GM18868 (cell line): ENCODE results near the gene ZNF892.
"Not testable (repeated sequence)": the region's sequence is repeated elsewhere in the genome, so short reads cannot be mapped to it uniquely, and the experiment has no call there.

ENCODE experiments used
- ATAC-seq: cut with Tn5 transposase; IDR thresholded peaks from one replicate; pipeline ENCODE4 v1.9.1; 2021; ENCODE audit warnings: mild to moderate bottlenecking, moderate library complexity; ENCODE audit not compliant: unreplicated experiment

Gene ZNF892

DNA sequence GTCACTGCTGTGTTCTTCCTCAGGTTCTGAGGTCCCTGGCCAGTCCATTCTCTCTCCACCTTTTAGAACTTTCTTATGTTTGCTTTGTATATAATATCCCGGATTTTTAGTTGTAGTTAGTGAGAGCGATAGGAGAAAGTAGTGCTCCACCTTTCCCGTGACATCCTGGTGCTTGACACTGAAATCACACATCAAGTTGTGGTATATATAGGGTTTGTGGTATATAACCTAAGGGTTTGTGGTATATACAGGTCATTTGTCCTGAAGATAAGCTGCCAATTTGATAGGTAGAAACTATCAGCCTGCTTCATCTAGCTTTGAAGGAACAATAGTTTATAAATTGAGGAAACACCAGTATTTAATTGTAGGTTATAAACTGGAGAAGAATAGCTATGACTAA is 13.1 kb downstream of the ZNF892 start:
- no peak for ATAC-seq

DNA sequence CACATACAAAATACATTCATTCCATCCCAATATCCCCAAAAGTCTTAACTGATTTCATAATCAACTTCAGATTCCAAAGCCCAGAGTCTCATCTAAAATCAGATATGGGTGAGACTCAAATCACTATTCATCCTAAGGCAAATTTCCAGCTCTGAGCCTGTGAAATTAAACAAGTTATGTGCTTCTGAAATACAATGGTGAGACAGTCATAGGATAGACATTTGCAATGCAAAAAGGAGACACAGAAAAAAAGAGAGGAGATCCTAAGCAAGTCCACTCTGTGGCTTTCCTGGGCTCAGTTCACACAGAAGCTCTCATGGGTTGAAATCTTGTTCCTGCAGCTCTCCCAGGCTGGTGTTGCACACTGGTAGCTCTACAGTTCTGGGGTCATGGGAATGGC is 18.3 kb downstream of the ZNF892 start:
- ATAC-seq = no peak

DNA sequence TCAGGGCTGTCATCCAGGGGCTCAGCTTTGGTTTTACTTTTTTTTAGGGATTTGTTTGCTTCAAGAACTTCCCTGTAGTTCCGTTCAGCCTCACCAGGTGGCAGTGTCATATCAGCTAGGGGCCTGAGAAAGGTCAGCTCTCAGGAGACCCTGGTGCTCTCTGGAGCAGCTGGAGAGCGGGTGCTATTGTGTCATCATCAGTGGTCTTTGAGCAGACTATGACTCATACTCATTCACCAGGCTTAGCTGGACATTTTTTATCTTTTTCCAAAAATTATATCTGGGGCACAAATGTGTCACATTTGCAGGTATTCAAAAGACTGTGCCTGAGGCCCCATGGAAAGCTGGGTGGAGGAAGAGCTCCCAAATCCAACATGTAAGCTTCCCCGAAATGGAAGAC is 24.4 kb downstream of the ZNF892 start:
- no peak for ATAC-seq

DNA sequence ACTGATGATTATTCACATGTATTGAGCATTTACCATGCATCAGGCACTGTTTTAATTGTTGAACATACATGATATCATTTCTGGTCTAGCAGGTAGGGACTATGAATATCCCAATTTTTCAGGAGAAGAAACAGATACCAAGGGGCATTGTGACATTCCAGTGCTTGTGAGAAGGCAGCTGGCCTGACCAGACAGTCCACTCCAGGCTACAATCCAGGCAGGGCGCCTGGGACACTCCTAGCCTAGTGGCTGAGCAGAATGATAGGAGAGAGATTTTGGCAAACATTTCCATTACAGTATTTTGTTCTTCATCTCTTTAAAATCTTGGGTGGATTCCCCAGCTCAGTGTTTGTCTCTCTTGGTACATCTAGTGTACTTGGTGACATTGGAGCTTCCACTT is 24.9 kb downstream of the ZNF892 start:
- no peak for ATAC-seq

DNA sequence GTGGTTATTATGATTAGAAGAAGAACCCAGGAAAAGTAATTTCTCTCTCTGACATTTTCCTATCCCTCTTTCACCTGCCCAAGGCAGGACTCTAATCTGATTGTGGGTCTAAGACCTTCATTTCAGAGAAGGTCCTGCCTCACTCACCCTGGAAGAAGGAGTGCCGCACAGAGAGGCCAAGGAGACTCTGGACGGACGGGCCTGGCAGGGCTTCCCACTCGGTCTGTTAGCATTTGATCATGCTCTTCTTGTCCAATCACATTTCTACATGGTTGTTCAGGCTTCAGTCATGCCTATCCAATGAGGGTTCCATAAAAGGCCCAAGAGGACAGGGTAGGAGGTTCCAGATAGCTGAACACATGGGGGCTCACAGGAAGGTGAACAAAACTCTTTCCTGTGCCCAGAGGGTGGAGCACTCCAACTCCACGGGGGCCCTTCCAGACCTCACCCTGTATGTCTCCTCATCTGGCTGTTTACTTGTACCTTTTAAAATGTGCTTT is 27.0 kb downstream of the ZNF892 start:
- no peak for ATAC-seq

DNA sequence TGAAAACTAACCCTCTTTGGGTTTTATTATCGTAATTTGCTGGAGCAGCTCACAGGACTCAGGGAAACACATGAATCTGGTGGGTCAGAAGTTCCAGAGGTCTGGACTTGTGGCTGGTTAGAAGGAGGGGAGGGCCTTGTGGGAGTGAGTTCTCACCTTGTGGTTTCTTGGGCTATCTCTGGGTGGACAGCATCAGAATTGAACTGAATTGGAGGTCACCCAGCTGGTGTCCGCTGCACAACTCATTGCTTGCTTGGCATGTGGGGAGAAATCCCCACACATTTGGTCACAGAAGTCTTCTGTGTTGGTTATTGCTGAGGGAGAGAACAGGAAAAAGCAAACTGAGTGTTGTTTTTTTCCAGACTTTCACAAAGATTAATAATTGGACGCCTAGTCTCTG is 27.5 kb downstream of the ZNF892 start:
- no peak for ATAC-seq

DNA sequence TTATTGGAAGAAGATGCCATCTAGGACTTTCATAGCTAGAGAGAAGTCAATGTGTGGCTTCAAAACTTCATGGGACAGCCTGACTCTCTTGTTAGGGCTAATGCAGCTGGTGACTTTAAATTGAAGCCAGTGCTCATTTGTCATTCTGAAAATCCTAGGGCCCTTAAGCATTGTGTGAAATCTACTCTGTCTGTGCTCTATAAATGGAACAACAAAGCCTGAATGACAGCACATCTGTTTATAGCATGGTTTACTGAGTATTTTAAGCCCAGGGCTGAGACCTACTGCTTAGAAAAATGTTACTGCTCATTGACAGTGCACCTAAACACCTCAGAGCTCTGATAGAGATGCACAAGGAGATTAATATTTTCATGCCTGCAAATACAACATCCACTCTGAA is 30.8 kb downstream of the ZNF892 start:
- ATAC-seq = no peak

DNA sequence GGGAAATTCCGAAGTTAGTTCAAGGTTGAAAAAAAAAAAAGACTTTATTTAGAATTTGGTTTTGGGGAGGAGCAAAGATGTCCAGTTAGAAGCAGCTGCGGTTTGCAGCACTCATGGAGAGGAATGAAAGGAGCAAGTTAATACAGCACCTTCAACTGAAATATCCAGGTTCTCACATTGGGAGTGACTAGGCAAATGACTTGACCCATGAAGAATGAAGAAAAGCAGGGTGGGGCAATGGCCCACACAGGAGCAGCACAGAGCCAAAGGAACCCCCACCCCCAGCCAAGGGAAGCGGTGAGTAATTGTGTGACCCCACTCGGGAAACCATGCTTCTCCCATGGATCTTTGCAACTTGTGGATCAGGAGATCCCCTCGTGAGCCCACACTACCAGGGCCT is 32.8 kb downstream of the ZNF892 start:
- no peak for ATAC-seq

DNA sequence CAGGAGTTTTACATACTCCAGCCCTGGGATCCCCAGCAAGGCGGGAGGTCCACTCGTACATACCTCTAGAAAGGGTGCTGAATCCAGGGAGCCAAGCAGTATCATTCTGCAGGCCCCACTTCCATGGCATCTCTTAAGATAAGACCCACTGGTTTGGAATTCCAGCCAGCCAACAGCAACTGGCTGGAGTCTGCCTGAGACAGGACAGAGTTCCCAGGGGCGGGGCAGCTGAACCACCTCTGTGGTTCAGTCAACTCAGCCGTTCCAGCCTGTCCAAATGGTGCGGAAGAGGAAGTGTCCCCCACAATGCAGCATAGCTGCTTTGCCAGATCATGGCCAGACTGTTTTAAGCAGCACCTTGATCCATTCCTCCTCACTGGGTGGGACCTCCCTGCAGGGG is 33.2 kb downstream of the ZNF892 start:
- ATAC-seq = no peak

DNA sequence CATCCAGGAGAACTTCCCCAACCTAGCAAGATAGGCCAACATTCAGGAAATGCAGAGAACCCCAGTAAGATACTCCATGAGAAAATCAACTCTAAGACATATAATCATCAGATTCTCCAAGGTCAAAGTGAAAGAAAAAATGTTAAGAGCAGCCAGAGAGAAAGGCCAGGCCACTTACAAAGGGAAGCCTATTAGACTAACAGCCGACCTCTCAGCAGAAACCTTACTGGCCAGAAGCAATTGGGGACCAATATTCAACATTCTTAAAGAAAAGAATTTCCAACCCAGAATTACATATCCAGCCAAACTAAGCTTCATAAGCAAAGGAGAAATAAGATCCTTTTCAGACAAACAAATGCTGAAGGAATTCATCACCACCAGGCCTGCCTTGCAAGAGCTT is 34.8 kb downstream of the ZNF892 start:
- not testable (repeated sequence) for ATAC-seq
